Suprapubic skin (tissue), 3 donors: ENCODE measurements around the gene SH3GL2.

Source experiments
- CTCF ChIP-seq, 2 donors: fragments of 200-600 bp in 1 of 2; fragments of 450-650 bp in 1 of 2; sonication (generic) in 1 of 2; IDR thresholded peaks; one replicate each; pipeline ENCODE4 v1.5.1; 2016 to 2019; ENCODE audit warnings: antibody characterized with exemption in 2 of 2, mild to moderate bottlenecking in 1 of 2, moderate library complexity in 1 of 2
- POLR2AphosphoS5 ChIP-seq, 3 donors: sonication (generic); formaldehyde crosslinking; IDR thresholded peaks; one replicate each; pipeline ENCODE4 v1.6.1; 2017; ENCODE audit warnings: antibody characterized with exemption in 3 of 3

DNA sequence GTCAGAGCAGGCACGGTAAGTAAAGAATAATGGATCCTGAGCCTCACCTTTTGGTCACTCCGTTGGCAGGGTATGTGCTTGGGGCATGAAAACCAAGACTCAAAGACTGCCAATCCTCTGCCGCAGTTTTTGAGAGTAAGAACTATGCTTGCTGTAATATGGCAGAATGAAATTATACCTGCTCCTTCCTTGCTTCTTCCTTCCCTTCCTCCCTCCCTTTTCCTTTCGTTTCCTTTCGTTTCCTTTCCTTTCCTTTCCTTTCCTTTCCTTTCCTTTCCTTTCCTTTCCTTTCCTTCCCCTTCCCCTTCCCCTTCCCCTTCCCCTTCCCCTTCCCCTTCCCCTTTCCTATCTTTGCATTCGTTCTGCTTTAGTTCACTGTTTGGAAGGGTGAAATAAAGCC lies 43.9 kb downstream of the SH3GL2 start:
- no peak for TF ChIP-seq CTCF (IDR thresholded peaks at IDR 0.05)
- no peak for TF ChIP-seq POLR2AphosphoS5 (IDR thresholded peaks at IDR 0.05)
